WERI-Rb-1 (cell line): Measurements from ENCODE around the gene LYPD5.

Experiments used
- DNase-seq: peaks from one replicate; pipeline ENCODE4 v3.0.0-alpha.2; 2020
- H3K27ac ChIP-seq: fragments of 250-450 bp; sonication (Bioruptor Pico); 2 replicates; pipeline ENCODE4 v1.5.1; 2020; ENCODE audit warnings: mild to moderate bottlenecking, moderate library complexity
- H3K27me3 ChIP-seq: fragments of 250-450 bp; sonication (Bioruptor Pico); 2 replicates; pipeline ENCODE4 v1.5.1; 2021; ENCODE audit warnings: mild to moderate bottlenecking, low read depth, moderate library complexity; ENCODE audit not compliant: insufficient read depth, severe bottlenecking
- H3K36me3 ChIP-seq: fragments of 250-450 bp; sonication (Bioruptor Pico); 2 replicates; pipeline ENCODE4 v1.5.1; 2020; ENCODE audit warnings: mild to moderate bottlenecking, moderate library complexity
- H3K4me3 ChIP-seq: 2 replicates; pipeline ENCODE4 v1.5.1; 2011; ENCODE audit warnings: low read depth, mild to moderate bottlenecking, control low read depth, low read length
- H3K9me3 ChIP-seq: fragments of 250-450 bp; sonication (Bioruptor Pico); 2 replicates; pipeline ENCODE4 v1.5.1; 2021; ENCODE audit warnings: mild to moderate bottlenecking, moderate library complexity; ENCODE audit not compliant: severe bottlenecking
- TF ChIP-seq, protein P1 (sequence below): IDR thresholded peaks from 2 replicates; pipeline ENCODE4 v1.5.1; 2011; ENCODE audit warnings: low read depth, mild to moderate bottlenecking, control low read depth, inconsistent platforms, low read length

Gene LYPD5

DNA sequence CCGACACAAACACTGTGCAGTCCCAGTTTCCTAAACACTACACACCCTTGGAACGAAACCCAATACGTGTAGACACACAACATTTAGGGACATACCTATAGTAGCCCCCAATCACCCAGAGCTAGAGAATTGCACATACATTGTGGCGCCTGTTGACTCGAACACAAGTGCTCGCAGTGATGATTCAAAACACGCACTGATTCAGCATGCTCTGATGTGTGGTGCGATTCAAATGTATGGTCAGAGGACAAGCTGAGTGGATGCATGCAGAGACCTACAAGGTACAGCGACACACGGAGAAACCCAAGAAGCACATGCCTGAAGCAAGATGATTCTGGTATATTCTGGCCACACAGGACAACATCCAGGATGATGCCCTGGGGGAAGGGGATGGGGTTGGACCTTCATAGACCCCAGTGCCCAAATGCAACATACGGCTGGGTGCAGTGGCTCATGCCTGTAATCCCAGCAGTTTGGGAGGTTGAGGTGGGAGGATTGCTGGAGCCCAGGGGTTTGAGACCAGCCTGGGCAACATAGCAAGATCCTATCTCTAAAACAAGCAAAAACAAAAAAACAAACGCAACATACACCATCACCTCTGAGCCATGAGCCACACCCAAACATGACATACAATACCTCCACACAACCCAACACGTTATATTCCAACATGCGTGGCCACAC, 20.5 kb downstream of the LYPD5 start:
- no peaks in the 10 kb centered on the region for H3K27me3 ChIP-seq
- H3K9me3 ChIP-seq: no peaks in the 10 kb centered on the region
- H3K4me3 ChIP-seq: no peak overlapping the region
- DNase-seq: no peak
- no peaks in the 10 kb centered on the region for H3K36me3 ChIP-seq
- TF ChIP-seq, protein P1, sequence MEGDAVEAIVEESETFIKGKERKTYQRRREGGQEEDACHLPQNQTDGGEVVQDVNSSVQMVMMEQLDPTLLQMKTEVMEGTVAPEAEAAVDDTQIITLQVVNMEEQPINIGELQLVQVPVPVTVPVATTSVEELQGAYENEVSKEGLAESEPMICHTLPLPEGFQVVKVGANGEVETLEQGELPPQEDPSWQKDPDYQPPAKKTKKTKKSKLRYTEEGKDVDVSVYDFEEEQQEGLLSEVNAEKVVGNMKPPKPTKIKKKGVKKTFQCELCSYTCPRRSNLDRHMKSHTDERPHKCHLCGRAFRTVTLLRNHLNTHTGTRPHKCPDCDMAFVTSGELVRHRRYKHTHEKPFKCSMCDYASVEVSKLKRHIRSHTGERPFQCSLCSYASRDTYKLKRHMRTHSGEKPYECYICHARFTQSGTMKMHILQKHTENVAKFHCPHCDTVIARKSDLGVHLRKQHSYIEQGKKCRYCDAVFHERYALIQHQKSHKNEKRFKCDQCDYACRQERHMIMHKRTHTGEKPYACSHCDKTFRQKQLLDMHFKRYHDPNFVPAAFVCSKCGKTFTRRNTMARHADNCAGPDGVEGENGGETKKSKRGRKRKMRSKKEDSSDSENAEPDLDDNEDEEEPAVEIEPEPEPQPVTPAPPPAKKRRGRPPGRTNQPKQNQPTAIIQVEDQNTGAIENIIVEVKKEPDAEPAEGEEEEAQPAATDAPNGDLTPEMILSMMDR: no peak
- H3K27ac ChIP-seq: no peak overlapping the region

DNA sequence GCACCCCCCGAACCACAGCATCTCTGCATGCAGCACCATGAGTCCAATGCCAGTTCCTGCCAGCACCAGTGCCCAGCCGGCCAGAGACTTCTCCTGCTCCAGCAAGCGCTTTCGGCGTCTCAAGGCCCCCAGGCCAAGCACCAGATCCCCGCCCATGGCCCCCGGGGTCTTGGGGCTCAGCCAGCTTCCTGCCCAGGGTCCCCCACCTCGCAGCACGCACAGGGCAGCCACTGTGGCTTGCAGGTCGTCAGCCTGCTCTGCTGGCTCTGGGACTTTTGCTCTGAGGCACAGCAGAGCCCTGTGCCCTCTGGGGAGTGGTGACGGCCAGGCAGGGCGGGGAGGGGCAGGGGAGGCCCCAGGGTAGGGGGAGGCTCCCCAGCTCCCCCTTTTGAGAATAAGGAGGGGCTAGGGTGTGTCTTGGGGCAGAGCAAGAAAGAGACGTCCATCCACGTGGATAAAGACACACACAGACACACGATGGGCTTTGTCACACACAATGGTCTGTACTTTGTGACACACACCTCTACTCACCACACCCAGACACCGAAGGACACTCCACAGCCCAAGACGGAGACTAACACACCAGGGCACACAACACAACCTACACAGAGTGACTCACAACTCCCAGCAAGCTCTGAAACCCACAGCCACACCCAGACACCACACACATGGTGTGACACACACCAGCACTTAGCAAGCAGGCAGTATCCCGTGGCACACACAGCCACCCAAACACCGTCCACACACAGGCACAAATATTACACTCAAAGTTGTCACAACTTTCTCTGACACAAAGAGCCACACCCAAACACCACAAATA, 21.3 kb downstream of the LYPD5 start, which contains the start of gene KCNN4:
Gene KCNN4, minus strand, starts transcription at position 268 of the 820 bp plus-strand sequence. Its CDS starts 112 bp downstream, at position 156.
- H3K9me3 ChIP-seq: no peaks in the 10 kb centered on the region
- H3K36me3 ChIP-seq: no peaks in the 10 kb centered on the region
- H3K4me3 ChIP-seq: no peak within 1 kb of the TSS
- no peaks in the 10 kb centered on the region for H3K27me3 ChIP-seq
- TF ChIP-seq, protein P1: no peak
- no peak for DNase-seq
- no peak within 1 kb of the TSS for H3K27ac ChIP-seq

DNA sequence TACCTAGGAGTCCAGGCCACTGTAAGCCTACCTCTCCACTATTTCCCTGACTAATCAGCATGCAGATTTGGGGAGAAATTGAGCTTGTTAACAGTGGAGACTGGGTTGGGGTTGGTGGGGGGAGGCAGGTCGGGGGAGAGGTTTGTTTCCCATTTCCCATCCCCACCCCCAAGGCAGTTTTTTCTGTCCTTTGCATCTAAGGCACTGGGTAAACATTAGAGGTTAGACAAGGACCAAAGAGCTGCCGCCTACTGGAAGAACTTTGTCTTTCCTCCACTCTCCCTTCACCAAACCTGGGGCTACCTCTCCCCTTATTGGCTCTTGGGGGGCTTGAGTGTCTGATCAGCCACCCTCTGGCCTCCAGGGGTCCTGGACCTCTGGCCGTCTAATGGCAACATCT, 22.4 kb downstream of the LYPD5 start:
- H3K4me3 ChIP-seq: no peak overlapping the region
- no peaks in the 10 kb centered on the region for H3K9me3 ChIP-seq
- TF ChIP-seq, protein P1: no peak
- DNase-seq: no peak
- no peak overlapping the region for H3K27ac ChIP-seq
- H3K36me3 ChIP-seq: no peaks in the 10 kb centered on the region
- H3K27me3 ChIP-seq: no peaks in the 10 kb centered on the region

DNA sequence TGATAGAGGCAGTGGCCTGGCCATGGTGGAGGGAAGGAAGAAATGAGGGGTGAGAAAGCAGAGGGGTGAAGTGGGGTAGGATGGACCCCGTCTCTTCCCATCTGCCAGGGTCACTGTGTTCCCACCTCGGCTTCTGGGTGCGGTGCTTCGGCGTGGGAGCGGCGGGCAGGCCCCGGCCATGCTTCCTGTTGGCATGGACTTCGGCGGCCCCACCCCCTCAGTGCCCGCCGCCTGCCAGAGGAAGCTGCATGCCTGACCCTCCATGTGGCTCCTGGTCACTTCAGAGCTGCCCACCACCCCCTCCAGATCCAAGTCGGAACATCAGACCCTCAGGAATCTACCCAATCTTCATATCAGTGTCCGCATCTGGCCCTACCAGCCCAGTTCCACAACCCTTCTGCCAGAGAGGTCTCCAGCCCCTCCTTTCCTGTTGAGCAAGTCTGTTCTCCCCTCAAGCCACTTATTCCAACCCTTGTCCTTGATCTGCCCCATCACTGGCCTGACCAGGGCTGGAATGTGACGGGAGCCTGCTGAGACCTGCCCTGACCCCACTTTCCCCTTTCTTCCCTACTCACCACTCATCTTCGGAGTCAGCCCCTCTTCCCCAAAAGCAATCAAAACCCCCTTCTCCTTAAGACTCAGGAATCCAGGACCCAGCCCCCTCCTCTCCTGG, 23.0 kb downstream of the LYPD5 start:
- Histone ChIP-seq H3K9me3 (no peaks in the 10 kb centered on the region), H3K4me3 (no peak overlapping the region), H3K36me3 (no peaks in the 10 kb centered on the region), H3K27me3 (no peaks in the 10 kb centered on the region), H3K27ac (no peak overlapping the region)
- TF ChIP-seq, protein P1: no peak
- DNase-seq: no peak

DNA sequence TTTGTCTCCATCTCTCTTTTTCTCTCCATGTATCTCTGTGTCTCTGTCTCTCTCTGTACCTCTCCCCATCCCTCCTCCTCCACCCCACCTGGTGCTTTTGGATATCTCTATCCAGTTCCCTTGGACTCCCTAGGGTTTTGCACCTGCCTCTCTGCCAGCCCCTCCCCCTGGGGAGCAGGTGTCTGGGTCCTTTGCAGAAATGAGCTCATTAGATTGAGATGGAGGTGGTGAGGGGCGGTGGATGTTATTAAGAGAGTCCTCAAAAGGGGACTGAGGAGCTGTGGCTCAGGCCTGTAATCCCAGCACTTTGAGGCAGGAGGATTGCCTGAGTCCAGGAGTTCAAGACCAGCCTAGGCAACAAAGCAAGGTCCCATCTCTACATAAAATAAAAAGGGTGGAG, 23.6 kb downstream of the LYPD5 start:
- Histone ChIP-seq H3K27me3 (no peaks in the 10 kb centered on the region), H3K36me3 (no peaks in the 10 kb centered on the region), H3K4me3 (no peak overlapping the region), H3K27ac (no peak overlapping the region), H3K9me3 (no peaks in the 10 kb centered on the region)
- DNase-seq: no peak
- TF ChIP-seq, protein P1: no peak
